Fibroblast of mammary gland (primary cell): Measurements from ENCODE around the gene PRDM16.

Experiments
- DNase-seq: peaks from one replicate; pipeline ENCODE4 v3.0.0-alpha.2; 2010; ENCODE audit warnings: low read depth
- H3K4me3 ChIP-seq: 2 replicates; pipeline ENCODE4 v1.5.1; 2011; ENCODE audit warnings: low read depth, mild to moderate bottlenecking, low read length, moderate library complexity; ENCODE audit not compliant: control insufficient read depth
- TF ChIP-seq, protein P1 (sequence below): conservative IDR thresholded peaks from 2 replicates; pipeline ENCODE4 v1.5.1; 2011; ENCODE audit warnings: low read depth, low read length, inconsistent platforms; ENCODE audit not compliant: control insufficient read depth, insufficient read depth

The PRDM16 gene

DNA sequence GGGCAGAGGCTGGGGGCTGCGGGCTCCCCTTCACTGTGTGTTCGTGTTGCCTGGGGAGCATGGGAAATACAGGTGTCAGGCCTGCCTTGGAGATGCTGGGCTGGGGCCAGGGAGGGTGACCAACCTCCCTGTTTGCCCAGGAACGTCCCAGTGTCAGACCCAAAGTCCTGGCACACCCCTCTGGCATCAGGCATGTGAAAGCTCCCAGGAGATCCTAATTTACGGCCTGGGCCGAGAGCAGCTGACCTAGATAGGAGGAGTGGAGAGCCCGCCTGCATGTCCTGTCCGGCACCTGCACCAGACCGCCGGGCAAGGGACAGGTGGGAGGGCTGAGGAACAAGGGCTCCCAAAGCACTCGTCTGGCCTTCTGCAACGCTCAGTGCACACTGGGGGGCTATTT is 124.8 kb downstream of the PRDM16 start:
- no peak for DNase-seq
- no peak overlapping the region for H3K4me3 ChIP-seq
- TF ChIP-seq, protein P1, sequence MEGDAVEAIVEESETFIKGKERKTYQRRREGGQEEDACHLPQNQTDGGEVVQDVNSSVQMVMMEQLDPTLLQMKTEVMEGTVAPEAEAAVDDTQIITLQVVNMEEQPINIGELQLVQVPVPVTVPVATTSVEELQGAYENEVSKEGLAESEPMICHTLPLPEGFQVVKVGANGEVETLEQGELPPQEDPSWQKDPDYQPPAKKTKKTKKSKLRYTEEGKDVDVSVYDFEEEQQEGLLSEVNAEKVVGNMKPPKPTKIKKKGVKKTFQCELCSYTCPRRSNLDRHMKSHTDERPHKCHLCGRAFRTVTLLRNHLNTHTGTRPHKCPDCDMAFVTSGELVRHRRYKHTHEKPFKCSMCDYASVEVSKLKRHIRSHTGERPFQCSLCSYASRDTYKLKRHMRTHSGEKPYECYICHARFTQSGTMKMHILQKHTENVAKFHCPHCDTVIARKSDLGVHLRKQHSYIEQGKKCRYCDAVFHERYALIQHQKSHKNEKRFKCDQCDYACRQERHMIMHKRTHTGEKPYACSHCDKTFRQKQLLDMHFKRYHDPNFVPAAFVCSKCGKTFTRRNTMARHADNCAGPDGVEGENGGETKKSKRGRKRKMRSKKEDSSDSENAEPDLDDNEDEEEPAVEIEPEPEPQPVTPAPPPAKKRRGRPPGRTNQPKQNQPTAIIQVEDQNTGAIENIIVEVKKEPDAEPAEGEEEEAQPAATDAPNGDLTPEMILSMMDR, result no peak

DNA sequence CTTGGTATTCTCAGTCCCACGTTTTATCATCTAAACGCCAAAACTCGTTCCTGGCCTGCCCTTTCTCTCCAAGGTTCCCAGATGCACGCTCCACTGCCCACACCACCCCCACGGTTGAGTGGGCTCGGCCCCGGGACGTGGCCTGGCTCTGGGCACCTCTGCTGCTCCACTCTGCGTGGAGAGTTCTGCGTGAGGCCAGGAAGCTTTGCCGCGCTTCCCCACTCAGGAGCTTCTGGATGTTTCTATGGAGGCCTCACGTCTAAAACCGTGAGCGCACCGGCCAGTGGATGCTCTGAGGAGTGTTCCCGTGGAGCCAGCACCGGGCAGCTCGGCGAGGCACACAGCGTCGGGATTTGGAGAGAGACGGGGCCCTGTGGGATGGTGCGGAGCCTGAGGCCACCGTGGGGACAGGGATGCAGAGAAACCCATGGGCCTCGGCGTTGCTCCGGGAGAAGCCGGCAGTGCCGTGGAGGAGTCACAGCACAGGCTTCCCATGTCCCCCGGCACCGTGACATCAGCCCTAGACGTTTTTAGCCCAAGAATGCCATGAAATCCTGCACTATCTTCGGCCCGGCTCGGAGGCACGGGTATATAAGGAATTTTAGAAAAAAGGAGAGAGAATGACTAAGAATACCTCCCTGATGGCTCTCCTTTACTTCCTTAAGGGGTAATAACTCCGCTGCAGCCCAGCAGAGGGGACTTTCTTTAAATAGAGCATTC is 125.9 kb downstream of the PRDM16 start:
- DNase-seq, result no peak
- no peak overlapping the region for H3K4me3 ChIP-seq
- TF ChIP-seq, protein P1, result no peak

DNA sequence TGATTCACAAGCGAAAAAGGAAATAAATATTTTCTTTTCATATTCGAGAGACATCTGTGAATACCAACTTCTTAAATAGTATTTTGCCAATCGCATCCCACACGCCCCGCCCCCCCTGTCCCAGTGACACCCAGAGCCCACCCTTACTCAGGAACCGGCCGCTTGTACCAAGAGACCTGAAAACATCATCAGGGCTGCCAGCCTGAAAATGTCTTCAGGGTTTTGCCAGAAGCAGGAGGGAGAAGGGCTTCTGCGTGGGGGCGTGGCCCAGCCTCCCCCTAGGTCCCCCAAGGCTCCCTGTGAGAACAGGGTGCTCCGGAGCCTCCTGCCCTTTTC is 126.4 kb downstream of the PRDM16 start:
- H3K4me3 ChIP-seq, result no peak overlapping the region
- no peak for DNase-seq
- TF ChIP-seq, protein P1, result no peak

DNA sequence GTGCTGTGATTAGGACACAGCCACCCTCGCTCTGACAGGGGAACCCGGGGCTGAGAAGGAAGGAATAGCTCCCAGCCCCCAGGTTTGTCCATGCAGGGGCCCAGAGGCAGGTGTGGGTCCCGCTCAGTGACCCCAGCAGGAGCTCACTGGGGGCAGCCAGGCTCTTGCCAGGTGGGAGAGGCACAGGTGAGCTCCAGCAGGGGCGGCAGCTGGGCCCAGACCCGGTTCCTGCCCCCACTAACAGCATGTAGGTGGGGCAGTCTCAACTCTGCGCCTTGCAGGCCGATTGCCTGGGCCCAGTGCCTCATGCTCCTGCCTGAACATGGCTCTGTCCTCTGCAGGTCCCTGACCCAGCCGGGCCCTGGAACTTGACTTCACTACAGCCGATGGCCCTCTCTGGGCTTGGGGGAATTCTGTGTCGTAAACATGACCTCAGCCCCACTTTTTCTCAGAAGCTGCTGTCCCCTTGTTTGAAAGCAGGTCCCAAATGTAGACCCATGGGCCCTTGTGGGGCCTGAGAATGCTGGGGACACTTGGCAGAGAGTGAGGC is 127.0 kb downstream of the PRDM16 start:
- no peak for DNase-seq
- H3K4me3 ChIP-seq, result no peak overlapping the region
- TF ChIP-seq, protein P1, result no peak

DNA sequence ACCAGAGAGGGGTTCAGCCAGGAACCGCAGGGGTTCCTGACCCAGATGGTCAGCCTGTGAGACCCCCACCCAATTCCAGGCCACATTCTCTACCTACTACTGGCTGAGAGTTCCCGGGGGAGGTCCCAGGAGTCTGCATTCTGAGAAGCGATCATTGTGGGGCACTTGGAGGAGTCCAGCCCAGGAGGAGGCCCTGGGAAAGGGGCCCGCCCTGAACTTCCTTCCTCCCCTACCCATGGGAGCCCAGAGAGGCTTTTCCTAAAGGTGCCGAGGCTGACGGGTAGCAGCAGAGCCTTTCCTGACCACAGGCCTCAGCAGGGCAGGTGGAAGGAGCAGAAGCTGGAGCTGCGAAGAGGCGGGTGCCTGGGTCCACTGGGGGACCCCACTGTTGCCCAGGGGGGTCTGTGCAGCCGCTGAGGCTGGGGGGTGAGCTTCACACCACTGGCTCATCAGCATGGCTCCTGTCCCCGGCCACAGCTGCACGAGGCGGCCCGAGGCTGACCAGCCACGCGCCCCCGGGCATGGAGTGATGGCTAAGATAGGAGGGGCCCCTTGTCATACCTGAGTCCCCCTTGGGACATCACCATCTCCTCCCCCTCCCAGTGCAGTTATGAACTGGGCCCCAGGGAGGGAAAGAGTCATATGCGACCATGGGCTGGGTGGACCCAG is 127.7 kb downstream of the PRDM16 start:
- H3K4me3 ChIP-seq, result no peak overlapping the region
- TF ChIP-seq, protein P1, result no peak

DNA sequence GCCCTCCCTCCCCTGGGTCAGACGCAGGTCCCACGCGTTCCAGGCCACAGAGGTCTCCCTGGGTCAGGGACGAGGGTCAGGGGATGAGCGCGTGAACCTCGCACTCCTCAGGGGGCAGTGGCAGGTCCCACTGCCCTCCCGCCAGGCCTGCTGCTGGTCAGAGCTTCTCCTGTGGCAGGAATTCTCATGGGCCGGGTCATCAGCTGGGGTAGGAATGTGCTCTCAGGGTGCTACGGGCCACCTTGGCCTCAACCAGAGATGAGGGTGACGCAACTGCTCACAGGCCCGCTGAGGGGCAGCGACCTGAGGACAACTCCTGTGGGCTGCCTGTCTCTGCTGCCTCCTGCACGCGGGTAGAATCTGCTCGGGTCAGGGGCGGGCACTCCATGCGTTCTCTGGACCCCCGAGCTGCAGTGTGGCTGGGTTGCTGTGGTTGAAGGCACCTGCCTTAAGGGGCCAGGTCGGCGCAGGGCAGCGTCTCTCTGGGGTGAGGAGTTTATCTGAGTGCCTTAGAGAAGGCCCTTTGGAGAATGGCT is 128.8 kb downstream of the PRDM16 start:
- TF ChIP-seq, protein P1, result no peak
- no peak overlapping the region for H3K4me3 ChIP-seq
- no peak for DNase-seq

More for the DNA sequence above, 127.7 kb downstream of the PRDM16 start:
- DNase-seq, result no peak
